AG04450 (cell line): ENCODE measurements around the gene EGR2. TPM values are rescaled to one million over a fixed set of nuclear protein-coding genes. Genes with fewer than 3 reads are reported as not detected.
"Not testable (repeated sequence)": the region's sequence is repeated elsewhere in the genome, so short reads cannot be mapped to it uniquely, and the experiment has no call there.

Experiments
- CTCF ChIA-PET: fragments of 300-600, 350-600 bp; formaldehyde crosslinking; extraction: SDS; loops from one replicate; lab custom pipeline; 2022; ENCODE audit warnings: antibody characterized with exemption, inconsistent platforms; lab: Charles Lee
- POLR2A ChIA-PET: fragments of 350-600 bp; formaldehyde crosslinking; extraction: SDS; loops from one replicate; lab custom pipeline; 2021; ENCODE audit warnings: antibody characterized with exemption, inconsistent platforms; lab: Yijun Ruan, JAX
- DNase-seq: peaks from one replicate; pipeline ENCODE4 v3.0.0-alpha.2; 2011; ENCODE audit warnings: low read depth, low spot score
- H3K27ac ChIP-seq: one replicate; pipeline ENCODE4 v1.5.1; 2012; ENCODE audit warnings: low read depth, low read length, control low read depth
- H3K27me3 ChIP-seq: one replicate; pipeline ENCODE4 v1.6.0; 2012; ENCODE audit warnings: low read length; ENCODE audit not compliant: control insufficient read depth, insufficient read depth
- H3K4me3 ChIP-seq: 2 replicates; pipeline ENCODE4 v1.5.1; 2011; ENCODE audit warnings: mild to moderate bottlenecking, low read depth, low read length, control low read depth
- H3K9me3 ChIP-seq: 2 replicates; pipeline ENCODE4 v1.5.1; 2012; ENCODE audit warnings: low read length; ENCODE audit not compliant: control insufficient read depth, insufficient read depth
- polyA plus RNA-seq: library from polyadenylated mRNA; depleted of rRNA; stranded (reverse); fragments of >200 nt; gene quantifications from 2 replicates; pipeline ENCODE4 v1.2.3, GENCODE V29; 2011
- TF ChIP-seq, protein P1 (sequence below): IDR thresholded peaks from 2 replicates; pipeline ENCODE4 v1.5.1; 2011; ENCODE audit warnings: low read depth, low read length, control low read depth, inconsistent platforms

The EGR2 gene
- polyA plus RNA-seq, 1 experiment, result 0.61 TPM

DNA sequence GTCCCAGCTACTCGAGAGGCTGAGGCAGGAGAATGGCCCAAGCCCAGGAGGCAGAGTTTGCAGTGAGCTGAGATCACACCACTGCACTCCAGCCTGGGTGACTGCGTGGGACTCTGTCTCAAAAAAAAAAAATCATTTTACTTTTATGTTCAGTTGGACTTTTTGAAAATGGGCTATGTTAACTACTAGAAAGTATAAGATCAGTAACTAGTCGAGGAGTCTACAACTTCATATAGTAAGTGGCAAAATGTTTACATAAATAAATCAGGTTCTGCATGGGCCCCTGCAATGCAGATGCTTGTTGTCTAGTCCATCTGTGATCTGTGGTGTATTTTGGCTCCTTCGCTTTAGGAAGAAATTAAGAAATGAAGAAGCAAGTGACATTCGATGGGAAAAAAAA is 23.9 kb downstream of the EGR2 start:
- H3K27ac ChIP-seq, result no peak overlapping the region
- H3K27me3 ChIP-seq, result peaks cover 4% of the 10 kb centered on the region
- TF ChIP-seq, protein P1, sequence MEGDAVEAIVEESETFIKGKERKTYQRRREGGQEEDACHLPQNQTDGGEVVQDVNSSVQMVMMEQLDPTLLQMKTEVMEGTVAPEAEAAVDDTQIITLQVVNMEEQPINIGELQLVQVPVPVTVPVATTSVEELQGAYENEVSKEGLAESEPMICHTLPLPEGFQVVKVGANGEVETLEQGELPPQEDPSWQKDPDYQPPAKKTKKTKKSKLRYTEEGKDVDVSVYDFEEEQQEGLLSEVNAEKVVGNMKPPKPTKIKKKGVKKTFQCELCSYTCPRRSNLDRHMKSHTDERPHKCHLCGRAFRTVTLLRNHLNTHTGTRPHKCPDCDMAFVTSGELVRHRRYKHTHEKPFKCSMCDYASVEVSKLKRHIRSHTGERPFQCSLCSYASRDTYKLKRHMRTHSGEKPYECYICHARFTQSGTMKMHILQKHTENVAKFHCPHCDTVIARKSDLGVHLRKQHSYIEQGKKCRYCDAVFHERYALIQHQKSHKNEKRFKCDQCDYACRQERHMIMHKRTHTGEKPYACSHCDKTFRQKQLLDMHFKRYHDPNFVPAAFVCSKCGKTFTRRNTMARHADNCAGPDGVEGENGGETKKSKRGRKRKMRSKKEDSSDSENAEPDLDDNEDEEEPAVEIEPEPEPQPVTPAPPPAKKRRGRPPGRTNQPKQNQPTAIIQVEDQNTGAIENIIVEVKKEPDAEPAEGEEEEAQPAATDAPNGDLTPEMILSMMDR, result no peak
- DNase-seq, result no peak
- CTCF ChIA-PET, result no interaction called here
- H3K9me3 ChIP-seq, result no peaks in the 10 kb centered on the region
- POLR2A ChIA-PET, result no interaction called here
- H3K4me3 ChIP-seq, result no peak overlapping the region

DNA sequence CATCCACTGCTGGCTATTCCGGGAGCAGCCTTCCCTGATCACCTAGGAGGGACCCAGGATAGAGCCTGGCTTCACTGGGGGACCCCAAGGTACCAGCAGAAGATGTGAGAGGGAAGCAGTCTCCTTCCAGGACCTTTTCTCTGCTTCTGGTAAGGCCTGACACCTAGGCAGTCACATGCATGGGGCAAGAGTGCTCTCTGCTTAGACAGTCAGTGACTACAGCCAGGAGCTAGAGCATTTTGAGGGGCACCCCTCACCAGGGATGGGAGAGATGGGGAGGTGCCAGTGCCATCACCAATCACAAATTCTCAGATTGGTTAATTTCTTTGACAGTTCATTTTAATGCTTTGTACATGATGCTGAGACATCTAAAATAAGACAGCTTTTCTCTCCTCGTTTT is 25.6 kb downstream of the EGR2 start:
- ChIA-PET POLR2A (no interaction called here), CTCF (no interaction called here)
- no peaks in the 10 kb centered on the region for H3K9me3 ChIP-seq
- H3K4me3 ChIP-seq, result no peak overlapping the region
- H3K27ac ChIP-seq, result no peak overlapping the region
- peaks cover 3% of the 10 kb centered on the region for H3K27me3 ChIP-seq
- TF ChIP-seq, protein P1, result no peak
- DNase-seq, result no peak

DNA sequence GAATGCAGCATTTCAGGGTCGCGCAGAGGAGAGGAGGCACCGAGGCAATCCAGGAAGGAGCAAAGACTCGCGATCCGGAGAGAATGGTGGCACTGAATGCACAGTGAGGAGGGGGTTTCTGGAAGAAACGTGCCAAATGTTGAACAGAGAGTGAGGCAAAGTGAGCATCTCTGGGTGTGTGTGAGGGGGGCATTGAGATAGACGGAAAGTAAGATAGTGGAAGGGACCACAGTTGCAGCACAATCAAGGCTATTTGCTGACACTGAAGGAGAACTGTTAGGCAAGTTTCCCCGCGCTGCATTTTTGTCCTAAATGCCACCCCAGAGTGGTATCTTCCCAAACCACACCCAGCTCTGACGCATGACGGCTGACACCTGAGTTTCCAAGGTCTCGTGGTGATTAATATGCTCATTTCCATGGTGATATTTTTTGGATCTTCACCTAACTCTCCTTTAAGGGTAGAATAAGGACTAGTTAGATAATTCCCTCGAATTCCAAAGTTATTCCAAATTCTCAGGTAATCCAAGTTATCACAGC is 26.1 kb downstream of the EGR2 start:
- ChIA-PET CTCF (no interaction called here), POLR2A (no interaction called here)
- Histone ChIP-seq H3K9me3 (no peaks in the 10 kb centered on the region), H3K4me3 (no peak overlapping the region), H3K27ac (no peak overlapping the region), H3K27me3 (peaks cover 3% of the 10 kb centered on the region)
- TF ChIP-seq, protein P1, result no peak
- DNase-seq, result no peak

GRCh38 chr10:62788861-62789467 is 27.2 kb downstream of the EGR2 start:
- ChIA-PET CTCF (no interaction called here), POLR2A (no interaction called here)
- Histone ChIP-seq H3K4me3 (no peak overlapping the region), H3K9me3 (no peaks in the 10 kb centered on the region), H3K27ac (no peak overlapping the region), H3K27me3 (peaks cover 3% of the 10 kb centered on the region)
- TF ChIP-seq, protein P1, result no peak
- no peak for DNase-seq

DNA sequence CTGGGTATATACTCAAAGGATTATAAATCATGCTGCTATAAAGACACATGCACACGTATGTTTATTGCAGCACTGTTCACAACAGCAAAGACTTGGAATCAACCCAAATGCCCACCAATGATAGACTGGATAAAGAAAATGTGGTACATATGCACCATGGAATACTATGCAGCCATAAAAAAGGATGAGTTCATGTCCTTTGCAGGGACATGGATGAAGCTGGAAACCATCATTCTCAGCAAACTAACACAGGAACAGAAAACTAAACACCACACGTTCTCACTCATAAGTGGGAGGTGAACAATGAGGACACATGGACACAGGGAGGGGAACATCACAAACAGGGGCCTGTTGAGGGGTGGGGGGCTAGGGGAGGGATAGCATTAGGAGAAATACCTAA is 27.9 kb downstream of the EGR2 start:
- H3K4me3 ChIP-seq, H3K9me3 ChIP-seq, H3K27me3 ChIP-seq, CTCF ChIA-PET, POLR2A ChIA-PET, DNase-seq, H3K27ac ChIP-seq: not testable (repeated sequence)

GRCh38 chr10:62784537-62784936 is 31.6 kb downstream of the EGR2 start:
- POLR2A ChIA-PET, H3K9me3 ChIP-seq, DNase-seq, H3K27ac ChIP-seq, H3K4me3 ChIP-seq, CTCF ChIA-PET, H3K27me3 ChIP-seq: not testable (repeated sequence)
